ENCODE data around the gene SHC1.

Gene SHC1

GRCh38 chr1:155009221-155009711 is 38.7 kb upstream of the SHC1 start:
- DNase-seq (ENCODE audit: low read depth in 1 of 2, low spot score in 1 of 2): no peak

- no peak for DNase-seq (ENCODE audit: low read depth in 1 of 2, low spot score in 1 of 2)
Measured at GRCh38 chr1:155008015-155008941, 37.7 kb upstream of the SHC1 start.

GRCh38 chr1:155007251-155007828 is 36.8 kb upstream of the SHC1 start:
- DNase-seq (ENCODE audit: low read depth in 1 of 2, low spot score in 1 of 2): no peak

GRCh38 chr1:155006601-155007101 is 36.1 kb upstream of the SHC1 start:
- DNase-seq (ENCODE audit: low read depth in 1 of 2, low spot score in 1 of 2): no peak

GRCh38 chr1:155005076-155006011 is 34.8 kb upstream of the SHC1 start:
- no peak for DNase-seq (ENCODE audit: low read depth in 1 of 2, low spot score in 1 of 2)

GRCh38 chr1:155004352-155005075 is 34.0 kb upstream of the SHC1 start:
- DNase-seq (ENCODE audit: low read depth in 1 of 2, low spot score in 1 of 2): no peak

GRCh38 chr1:155003766-155004351 is 33.3 kb upstream of the SHC1 start:
- no peak for DNase-seq (ENCODE audit: low read depth in 1 of 2, low spot score in 1 of 2)

- no peak for DNase-seq (ENCODE audit: low read depth in 1 of 2, low spot score in 1 of 2)
Measured at GRCh38 chr1:155003227-155003765, 32.7 kb upstream of the SHC1 start.

- no peak for DNase-seq (ENCODE audit: low read depth in 1 of 2, low spot score in 1 of 2)
Measured at GRCh38 chr1:155002464-155003226, 32.1 kb upstream of the SHC1 start, which contains the start of gene ZBTB7B. TSS of gene ZBTB7B (plus strand) at chr1:155002802. CDS start at chr1:155014661, 11,859 bp downstream.

- peak; percentile 97 to 99 for DNase-seq (ENCODE audit: low read depth in 1 of 2, low spot score in 1 of 2)
Measured at GRCh38 chr1:155001675-155002463, 31.3 kb upstream of the SHC1 start.

GRCh38 chr1:155001425-155001674 is 30.8 kb upstream of the SHC1 start:
- no peak for DNase-seq (ENCODE audit: low read depth in 1 of 2, low spot score in 1 of 2)

GRCh38 chr1:155000726-155001424 is 30.3 kb upstream of the SHC1 start:
- DNase-seq (ENCODE audit: low read depth in 1 of 2, low spot score in 1 of 2): peak; percentile 57 to 77

GRCh38 chr1:155000411-155000725 is 29.8 kb upstream of the SHC1 start:
- DNase-seq (ENCODE audit: low read depth in 1 of 2, low spot score in 1 of 2): no peak

GRCh38 chr1:154999571-155000410 is 29.2 kb upstream of the SHC1 start:
- DNase-seq (ENCODE audit: low read depth in 1 of 2, low spot score in 1 of 2): no peak

GRCh38 chr1:154998818-154999570 is 28.4 kb upstream of the SHC1 start:
- no peak for DNase-seq (ENCODE audit: low read depth in 1 of 2, low spot score in 1 of 2)

- no peak for DNase-seq (ENCODE audit: low read depth in 1 of 2, low spot score in 1 of 2)
Measured at GRCh38 chr1:154998201-154998780, 27.7 kb upstream of the SHC1 start.
